Stimulated activated CD8-positive, alpha-beta memory T cell treated with anti-CD3 and anti-CD28 coated beads, Interleukin-12 subunit alpha, Interleukin-12 subunit beta, amount 100 ng/mL, for 1 hour (primary cell): Measurements from ENCODE around the gene PDCD1.
"Not testable (repeated sequence)": the region's sequence is repeated elsewhere in the genome, so short reads cannot be mapped to it uniquely, and the experiment has no call there.

Experiments
- DNase-seq: peaks from one replicate; pipeline ENCODE4 v3.0.0-alpha.2; 2020; ENCODE audit warnings: low read depth

PDCD1 gene

DNA sequence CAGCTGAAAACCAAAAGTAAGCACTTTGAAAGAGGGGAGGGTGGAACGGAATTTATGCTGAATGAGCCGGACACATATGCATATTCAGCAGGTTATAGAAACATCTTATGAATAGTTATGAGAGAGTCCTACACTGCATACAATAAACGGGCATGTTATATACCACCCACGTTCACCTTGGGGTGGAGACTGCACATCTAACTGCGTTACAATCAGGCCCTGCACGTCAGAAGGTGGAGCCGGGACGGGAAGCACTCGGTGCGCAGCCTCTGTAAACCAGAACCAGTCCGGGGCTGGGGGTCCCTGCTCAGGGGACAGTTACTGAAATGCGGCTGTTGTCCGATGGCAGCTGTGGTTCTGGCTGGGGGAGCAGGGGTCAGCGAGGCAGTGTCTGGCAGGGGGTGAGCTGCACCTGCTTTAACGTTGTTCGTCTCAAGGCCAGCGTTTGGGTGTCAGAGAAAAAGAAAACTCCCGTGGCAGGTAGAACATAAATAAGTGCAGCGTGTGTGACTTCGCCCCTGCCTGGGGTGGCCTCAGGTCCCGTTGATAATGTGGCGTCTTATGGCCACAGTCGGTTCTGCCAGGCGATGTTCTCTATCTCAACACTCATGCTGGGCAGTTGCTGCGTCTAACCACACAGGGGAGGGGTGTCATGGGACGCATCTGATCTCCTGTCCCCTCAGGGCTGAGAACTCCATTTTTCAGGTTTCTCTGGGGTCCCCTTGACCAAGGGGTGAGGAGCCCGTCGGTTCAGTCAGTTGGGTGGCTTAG lies 24.8 kb downstream of the PDCD1 start:
- not testable (repeated sequence) for DNase-seq

DNA sequence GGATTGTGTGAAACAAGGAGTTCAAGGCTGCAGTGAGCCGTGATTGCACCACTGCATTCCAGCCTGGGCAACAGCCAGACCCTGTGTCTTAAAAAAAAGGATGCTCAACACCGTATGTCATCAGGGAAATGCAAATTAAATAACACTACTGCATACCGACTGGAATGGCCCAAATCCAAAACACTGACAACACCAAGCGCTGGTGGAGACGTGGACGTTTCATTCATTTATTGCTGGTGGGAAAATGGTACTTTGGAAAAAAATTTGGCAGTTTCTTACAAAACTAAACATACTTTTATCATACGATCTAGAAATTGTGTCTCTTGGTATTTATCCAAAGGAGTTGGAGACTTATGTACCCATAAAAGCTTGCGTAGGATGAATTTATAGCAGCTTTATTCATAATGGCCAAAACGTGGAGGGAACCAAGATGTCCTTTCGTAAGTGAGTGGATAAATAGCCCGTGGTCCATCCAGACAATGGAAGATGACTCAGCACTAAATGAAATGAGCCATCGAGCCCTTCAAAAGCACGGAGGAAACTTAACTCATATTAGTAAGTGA lies 25.5 kb downstream of the PDCD1 start:
- no peak for DNase-seq

DNA sequence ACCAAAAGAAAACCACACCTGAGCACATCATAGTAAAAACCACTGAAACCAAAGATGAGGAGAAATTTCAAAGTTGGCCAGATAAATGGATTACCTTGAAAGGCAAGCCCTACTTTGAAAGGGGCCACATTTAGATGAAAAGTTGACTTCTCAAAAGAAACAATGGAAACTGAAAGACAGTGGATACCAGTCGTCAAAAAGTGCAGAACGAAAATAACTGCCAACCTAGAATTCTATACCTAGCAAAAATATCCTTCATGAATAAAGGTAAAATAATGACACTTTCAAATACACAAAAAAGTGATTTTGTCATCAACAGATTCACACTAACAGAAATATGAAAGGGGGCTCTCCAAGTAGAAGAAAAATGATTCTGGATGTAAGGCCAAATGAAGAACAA lies 31.3 kb downstream of the PDCD1 start:
- no peak for DNase-seq

DNA sequence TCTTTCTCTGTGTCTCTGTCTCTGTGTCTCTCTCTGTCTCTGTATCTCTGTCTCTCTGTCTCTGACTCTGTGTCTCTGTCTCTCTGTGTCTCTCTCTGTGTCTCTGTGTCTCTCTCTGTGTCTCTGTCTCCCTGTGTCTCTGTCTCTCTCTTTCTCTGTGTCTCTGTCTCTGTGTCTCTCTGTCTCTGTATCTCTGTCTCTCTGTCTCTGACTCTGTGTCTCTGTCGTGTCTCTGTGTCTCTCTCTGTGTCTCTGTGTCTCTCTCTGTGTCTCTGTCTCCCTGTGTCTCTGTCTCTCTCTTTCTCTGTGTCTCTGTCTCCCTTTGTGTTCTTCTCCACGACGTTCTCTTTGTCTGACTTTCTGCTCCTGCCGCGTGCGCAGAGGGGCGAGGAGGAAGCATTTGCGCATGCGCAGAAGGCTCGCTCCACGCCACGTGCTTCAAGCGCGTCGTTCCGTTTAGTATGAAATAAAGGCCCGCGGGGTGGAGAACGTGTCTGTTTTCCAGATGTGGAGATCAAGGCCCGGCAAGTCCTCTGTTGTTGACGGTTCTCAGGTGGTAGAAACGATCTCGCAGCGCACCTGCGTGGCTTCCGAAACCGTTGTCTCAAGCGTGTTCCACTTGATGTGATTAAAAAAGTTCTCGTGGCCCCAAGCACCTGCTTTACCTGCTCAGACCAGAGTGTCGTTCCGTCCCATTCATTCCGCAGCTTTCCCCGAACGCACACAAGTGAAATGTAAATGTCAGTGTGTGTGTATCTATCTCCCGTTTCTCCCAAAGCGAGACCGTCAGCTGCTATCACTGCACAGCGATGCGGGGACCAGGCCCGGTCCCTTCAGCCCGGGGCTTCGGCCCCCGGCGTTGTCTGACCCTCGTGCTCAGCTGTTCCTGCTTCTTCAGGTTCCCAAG lies 34.9 kb downstream of the PDCD1 start:
- not testable (repeated sequence) for DNase-seq

DNA sequence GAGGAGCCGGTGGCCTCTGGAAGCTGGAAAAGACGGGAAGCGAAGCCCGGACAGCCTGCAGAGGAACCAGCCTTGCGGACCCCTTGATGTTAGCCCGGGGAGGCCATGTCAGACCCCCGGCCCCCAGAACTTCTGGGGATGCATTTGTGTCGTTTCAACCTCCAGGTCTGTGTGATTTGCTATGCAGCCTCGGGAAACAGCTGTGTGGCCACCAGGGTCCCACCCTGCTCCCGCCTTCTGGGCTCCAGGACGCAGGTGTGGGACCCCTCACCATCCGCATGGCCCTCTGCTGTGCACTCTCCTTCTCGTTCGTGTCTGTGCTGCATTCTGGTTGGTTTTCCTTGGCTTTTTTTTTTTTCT lies 36.5 kb downstream of the PDCD1 start:
- DNase-seq, result no peak

DNA sequence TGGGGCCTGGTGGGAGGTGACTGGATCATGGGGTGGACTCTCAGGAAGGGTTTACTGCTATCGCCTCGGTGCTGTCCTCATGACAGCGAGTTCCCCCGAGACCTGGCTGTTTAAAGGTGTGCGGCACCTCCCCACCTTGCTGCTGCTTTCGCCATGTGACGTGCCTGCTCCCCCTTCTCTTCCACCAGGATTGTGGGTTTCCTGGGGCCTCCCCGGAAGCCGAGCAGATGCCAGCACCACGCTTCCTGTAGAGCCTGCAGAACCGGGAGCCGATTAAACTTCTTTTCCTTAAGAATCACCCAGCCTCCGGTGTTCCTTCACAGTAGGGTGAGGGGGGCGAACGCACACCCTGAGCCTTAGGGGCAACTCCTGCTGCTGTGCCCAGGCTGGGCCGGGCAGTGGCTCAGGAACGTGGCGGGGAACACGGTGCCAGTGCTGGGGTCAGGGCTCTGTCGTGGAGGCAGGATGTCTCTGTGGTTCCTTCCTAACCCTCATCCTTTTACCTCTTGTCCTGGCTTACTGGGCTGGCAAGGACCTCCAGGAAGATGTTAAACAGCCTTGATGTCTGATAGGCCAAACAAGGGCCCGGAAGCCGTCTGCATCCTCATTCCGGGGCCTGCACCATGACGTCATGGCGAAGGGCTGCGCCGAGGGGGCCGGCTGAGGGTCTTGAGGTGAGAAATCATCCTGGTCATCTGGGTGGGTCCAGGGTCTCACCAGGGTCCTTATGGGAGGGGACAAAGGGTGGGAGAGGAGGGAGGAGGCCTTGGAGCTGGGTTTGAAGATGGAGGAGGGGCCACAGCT lies 37.0 kb downstream of the PDCD1 start:
- DNase-seq, result no peak

DNA sequence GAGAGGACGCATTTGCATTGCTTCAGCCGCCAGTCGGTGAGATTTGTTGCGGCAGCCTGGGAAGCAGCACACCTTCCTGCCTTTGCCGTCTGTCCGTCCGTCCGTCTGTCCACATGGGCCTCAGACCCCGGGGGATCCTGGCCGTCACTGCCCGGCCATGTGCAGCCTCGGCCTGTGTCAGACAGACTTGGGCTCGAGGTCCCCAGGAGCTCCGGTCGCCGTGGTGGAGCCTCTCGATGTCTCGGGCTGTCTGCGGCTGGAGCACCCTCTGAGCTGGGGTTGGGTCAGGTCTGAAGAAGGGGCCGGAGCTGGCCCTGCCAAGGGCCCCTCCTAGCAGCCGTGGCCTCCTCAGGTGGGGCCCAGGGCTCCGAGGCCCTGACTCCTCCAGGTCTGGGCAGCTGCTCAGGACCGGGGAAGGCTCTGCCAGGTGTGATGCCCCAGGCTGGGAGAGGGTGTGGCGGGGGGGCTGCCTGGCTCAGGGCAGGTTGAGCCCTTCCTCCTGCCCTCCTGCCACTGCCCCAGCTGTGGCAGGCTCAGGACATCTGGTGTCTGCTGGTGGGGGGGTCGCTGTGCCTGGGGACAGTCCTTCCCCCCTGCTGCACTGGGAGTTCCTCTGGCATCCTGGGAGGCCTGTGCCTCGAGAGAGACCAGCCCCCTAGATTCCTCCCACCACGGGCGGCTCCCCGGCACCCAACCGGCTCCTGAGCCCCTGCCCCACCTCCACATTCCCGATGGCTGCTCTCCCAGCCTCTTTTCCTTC lies 37.9 kb downstream of the PDCD1 start:
- DNase-seq, result no peak

DNA sequence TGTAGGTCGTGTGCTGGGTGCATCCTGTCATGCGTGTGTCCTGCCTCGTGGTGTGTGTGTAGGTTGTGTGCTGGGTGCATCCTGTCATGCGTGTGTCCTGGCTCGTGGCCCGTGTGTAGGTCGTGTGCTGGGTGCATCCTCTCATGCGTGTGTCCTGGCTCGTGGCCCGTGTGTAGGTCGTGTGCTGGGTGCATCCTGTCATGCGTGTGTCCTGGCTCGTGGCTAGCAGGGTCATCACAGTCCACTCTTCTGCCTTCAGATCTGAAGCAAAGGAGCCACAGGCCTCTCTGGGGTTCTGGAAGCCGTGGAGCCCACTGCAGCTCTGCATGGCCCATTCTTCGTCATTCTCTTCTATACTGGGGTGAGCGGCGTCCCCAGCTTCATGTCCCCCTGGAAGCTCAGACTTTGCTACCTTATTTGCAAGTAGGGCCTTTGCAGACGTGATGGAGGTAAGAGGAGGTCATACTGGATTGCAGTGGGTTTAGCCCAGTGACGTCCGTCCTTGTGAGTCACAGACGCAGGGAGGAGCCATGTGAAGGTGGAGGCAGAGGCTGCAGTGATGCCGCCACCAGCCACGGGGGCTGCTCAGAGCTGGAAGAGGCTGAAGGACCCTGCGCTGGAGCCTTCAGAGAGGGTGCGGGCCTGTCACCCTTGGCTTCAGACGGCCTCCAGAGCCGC lies 38.6 kb downstream of the PDCD1 start:
- not testable (repeated sequence) for DNase-seq

DNA sequence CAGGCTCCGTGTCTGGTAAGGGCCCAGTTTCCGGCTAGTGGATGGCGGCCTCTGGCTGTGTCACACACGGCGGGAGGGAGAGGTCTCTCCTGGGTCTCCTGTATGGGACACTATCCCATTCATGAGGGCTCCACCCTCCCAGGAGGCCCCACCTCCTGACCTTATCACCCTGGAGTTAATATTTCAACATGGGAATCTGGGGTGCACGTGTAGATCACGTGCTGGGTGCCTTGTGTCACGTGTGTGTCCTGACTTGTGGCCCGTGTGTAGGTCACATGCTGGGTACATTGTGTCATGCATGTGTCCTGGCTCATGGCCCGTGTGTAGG lies 39.8 kb downstream of the PDCD1 start:
- DNase-seq, result no peak

DNA sequence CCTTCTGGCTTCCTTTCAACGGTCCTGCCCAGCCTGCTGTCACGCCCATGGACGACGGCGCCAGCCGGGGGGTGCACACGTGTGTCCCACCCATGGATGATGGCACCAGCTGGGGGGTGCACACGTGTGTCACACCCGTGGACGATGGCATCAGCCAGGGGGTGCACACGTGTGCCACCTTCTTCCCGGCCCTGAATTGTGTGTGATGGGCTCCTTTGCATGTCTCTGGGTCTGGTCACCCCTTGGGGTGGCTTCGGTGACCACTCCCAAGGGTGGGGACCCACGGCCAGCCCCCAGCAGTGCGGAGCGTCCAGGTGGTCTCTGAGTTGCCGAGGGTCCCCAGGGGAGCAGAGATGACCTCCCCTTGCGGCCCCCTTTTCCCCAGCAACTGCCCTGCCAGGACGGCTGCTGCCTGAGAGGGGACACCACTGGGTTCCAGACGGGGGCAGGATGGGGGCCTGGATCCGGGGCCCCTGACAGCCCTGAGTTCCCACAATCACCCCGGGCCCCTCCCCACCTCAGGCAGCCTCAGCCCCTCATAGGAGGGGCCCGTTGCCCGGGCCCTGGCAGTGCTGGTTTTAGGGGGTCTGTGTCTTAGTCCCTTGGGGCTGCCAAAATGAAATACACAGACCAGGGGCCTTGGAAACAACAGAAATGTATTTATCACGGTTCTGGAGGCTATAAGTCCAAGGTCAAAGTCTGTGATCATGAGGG lies 40.3 kb downstream of the PDCD1 start:
- no peak for DNase-seq

DNA sequence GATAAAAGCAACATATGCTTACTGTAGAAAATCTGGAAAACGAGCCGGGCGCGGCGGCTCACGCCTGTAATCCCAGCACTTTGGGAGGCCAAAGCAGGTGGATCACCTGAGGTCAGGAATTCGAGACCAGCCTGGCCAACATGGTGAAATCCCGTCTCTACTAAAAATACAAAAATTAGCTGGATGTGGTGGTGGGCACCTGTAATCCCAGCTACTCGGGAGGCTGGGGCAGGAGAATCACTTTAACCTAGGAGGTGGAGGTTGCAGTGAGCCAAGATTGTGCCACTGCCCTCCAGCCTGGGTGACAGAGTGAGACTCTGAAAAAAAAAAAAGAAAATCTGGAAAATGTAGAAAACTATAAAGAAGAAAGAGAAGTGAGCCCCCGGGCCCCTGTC lies 40.9 kb downstream of the PDCD1 start:
- not testable (repeated sequence) for DNase-seq

DNA sequence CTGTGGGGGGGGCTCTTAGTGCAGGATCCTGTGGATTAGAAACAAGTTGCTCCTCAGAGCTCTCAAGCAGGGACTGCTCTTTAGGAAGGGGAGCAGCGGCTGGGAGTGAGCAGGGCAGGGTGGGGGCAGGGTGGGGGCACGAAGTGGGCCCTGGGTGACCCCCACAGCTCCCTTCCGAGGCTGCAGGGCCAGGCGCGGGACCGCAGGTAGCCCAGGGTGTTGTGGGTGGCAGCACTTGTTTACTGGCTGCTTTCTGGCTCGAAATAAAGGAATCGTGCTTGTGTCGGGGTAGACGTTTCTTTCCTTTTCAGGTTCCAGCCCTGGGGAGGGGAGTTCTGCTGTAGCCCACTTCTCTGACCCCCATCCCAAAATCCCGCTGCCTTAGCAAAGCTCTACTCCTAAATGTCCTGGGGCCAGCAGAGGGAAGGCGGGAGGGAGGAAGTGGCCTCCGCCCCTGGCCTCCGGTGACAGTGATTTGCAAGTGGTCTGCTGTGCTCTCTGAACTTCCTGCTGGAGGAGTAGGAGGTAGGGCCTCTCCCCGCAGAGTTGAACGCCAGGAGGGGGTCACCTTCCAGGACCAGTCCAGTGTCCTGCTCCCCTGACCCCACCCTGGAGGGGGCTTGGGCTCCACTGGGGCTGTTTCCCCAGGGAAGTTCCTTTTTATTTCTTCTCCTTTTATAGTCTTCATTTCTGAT lies 41.4 kb downstream of the PDCD1 start:
- no peak for DNase-seq

DNA sequence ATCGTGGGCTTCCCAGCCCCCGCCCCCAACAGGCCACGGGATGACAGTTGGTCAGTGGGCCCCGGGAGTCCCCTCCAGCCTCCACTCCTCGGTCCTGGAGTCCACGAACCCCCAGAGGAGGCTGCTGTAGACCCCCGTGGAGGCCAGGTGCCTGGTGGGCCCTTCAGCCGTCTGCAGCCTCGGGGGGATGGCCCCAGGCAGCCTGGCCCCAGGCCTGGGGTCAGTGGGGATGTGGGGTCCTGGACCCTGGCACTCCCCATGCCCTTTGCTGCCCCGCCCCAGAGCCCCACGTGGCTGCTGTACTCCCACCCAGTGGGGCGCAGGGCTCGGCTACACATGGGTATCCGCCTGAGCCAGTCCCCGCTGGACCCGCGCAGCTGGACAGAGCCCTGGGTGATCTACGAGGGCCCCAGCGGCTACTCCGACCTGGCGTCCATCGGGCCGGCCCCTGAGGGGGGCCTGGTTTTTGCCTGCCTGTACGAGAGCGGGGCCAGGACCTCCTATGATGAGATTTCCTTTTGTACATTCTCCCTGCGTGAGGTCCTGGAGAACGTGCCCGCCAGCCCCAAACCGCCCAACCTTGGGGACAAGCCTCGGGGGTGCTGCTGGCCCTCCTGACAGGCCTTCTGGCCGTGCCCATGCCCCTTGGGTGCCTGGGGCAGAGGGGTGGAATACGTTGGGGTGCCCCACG lies 42.1 kb downstream of the PDCD1 start:
- DNase-seq, result no peak

DNA sequence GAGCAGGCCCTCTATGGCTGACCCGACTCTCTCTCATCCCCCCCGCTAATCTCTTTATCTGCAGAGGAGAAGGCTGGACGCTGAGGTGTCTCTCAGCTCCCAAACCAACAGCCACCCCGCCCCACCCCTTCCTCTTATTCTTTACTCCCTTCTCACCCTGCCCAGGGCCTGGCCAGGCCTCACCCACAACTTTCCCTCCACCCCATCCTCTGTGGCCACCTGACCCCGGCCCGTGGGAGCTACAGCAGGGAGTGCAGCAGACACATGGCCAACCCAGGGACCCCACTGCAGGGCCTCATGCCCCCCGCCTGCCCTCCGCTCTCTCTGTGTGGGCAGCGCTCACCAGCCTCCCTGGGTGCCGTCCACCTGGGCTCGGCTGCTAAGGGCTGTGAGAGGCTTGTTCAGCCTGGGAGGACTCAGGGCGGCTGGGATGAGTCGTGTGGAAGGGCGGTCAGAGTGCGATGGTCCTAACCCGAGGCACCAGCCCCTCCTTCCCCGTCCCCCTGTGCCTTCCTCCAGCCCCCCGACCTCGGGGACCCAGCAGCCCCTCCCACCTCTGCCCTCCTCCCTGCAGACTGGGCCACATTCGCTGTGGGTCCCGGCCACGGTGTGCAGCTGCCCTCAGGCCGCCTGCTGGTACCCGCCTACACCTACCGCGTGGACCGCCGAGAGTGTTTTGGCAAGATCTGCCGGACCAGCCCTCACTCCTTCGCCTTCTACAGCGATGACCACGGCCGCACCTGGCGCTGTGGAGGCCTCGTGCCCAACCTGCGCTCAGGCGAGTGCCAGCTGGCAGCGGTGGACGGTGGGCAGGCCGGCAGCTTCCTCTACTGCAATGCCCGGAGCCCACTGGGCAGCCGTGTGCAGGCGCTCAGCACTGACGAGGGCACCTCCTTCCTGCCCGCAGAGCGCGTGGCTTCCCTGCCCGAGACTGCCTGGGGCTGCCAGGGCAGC lies 42.9 kb downstream of the PDCD1 start:
- DNase-seq, result no peak

DNA sequence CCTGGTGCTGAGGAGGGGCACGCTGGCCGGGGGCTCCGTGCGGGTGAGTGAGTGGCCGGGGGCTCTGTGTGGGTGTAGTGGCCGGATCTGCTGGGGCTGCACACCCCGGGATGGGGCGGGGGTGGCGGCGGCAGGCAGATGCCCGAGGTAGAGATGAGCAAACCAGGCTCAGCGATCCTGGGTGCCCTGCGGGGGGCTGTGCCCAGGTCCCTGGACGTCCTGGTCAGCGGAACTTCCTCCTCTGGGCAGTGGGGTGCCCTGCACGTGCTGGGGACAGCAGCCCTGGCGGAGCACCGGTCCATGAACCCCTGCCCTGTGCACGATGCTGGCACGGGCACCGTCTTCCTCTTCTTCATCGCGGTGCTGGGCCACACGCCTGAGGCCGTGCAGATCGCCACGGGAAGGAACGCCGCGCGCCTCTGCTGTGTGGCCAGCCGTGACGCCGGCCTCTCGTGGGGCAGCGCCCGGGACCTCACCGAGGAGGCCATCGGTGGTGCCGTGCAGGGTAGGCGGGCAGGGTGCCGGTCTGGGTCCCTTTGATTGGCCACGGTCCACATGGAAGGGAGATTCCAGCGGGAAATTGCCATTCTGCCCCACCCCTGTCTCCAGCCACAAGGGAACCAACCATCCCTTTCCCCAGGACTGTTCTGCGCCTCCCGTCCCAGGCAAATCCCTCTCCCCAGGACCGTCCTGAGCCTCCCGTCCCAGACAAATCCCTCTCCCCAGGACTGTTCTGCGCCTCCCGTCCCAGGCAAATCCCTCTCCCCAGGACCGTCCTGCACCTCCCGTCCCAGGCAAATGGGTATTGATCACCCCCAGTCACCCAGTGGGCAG lies 43.8 kb downstream of the PDCD1 start:
- no peak for DNase-seq

DNA sequence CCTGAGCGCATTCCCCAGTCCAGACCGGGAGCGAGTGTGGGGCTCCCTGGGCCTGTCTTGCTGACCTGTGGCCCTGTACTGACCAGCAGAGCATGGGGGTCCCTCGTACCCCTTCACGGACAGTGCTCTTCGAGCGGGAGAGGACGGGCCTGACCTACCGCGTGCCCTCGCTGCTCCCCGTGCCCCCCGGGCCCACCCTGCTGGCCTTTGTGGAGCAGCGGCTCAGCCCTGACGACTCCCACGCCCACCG lies 44.4 kb downstream of the PDCD1 start:
- no peak for DNase-seq

DNA sequence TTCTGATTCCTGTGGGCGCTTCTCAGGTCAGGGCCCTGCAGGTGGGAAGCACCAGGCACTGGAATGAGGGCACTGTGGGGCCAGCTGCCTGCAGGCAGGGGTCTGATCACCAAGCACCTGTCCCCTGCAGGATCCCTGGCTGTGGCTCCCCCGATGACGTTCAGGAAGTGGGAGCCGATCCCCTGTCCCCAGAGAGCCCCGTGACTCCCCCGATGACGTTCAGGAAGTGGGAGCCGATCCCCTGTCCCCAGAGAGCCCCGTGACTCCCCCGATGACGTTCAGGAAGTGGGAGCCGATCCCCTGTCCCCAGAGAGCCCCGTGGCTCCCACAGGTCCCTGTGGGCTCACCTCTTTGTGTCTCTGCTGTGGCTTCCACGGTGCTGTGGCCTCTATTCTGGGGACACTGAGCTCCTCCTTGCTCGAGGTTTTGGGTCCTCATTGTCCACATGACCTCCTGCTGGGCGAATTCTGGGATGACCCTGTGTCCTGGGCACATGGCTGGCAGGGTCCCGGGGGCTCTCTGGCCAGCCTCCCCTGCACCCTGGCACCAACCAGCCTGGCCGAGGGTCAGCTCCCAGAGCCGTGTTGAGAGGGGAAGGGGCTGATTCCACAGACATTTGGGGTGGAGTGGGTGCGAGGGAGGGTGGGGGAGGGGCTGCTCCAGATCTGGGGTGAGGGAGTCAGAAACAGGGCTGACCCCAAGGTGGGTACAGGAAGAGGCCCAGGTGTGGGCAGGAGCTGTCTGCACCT lies 44.9 kb downstream of the PDCD1 start:
- no peak for DNase-seq
